Eye (tissue), 1 donor: ENCODE data around the gene RTN4RL2.

Experiments
- DNase-seq: peaks from one replicate; pipeline ENCODE4 v3.0.0-alpha.2; 2015

The RTN4RL2 gene

DNA sequence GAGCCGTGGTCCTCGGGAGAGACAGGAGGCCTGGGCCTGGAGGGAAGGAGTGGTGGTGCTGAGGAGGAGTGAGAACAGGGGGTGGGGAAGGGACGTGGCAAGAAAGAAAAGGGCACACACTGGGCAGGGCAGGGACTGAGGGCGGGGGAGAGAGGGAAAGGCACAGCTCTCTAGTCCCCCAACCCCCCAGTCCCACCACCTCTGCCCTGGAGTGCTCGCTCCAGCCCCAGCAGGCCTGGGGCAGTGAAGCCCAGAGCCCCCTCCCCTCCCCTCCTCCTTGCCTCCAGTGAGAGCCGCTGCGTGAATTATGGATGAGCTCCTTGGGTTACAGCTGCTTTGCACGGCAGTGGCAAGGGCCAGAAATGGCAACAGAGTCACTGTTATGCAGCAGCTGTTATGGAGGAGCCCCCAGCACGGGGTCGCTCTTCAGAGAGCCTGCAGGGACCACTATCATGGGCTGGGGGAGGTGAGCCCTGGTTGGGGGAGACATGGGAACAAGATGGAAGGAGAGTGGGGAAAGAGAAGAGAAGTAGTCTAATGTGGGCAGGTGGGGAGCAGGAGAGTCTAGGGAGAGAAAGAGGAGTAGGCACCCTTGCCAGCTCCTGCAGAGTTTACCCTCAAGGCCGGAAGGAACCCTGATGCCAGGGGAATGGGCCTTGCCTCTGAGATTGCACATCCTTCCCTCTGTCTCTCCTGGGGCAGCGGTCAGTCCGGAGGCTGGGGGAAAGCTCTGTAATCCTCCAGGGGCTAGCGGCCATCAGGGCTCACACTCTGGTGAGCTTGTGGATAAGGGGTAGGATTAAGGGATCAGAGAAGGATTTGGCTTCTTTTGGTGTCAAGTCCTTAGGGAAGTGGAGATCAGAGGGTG lies 3.6 kb downstream of the RTN4RL2 start:
- peak; percentile 88 for DNase-seq

DNA sequence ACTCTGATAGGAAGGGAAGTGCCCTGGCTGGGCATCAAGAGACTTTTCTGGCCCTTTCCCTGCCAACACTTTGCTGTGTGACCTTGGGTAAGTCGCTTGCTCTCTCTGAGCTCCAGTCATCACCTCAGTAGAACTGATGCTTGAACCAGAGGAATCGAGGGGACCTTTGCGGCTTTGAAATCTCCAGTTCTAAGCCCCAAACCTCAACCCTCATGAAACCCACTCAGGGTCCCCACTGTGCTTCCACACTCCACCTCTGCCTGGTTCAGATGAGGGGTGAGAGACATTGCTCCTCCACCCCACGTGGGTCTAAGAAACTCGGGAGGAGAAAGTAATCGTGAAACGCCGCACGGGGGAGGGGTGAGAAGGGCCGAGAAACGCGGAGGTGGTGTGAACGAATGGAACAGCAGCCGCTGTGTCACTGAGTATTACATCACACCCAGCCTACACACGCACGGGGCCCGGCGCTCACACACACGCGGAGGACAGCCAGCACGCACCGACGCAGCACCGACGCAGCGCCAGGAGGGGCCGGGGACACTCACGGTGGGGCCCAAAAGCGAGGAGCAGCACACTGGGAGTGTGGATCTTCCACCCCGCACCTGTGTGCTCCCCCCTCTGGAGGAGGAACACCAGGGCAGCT lies 4.3 kb downstream of the RTN4RL2 start:
- no peak for DNase-seq

DNA sequence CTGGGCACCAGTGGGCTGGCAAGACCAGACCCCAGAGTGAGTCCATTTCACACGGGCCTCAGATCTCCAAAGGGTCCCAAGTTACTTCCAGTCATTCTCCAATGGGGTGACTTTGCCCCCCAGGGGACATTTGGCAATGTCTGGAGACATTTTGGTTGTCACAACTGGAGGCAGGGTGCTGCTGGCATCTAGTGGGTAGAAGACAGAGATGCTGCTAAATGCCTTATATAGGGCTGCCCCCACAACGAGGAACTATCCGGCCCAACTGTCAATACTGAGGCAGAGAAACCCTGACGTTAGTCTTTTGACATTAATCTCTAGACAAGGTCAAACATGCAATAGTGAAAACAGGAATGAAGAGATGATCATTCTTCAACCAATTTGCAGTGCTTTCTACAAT lies 6.4 kb downstream of the RTN4RL2 start:
- no peak for DNase-seq

DNA sequence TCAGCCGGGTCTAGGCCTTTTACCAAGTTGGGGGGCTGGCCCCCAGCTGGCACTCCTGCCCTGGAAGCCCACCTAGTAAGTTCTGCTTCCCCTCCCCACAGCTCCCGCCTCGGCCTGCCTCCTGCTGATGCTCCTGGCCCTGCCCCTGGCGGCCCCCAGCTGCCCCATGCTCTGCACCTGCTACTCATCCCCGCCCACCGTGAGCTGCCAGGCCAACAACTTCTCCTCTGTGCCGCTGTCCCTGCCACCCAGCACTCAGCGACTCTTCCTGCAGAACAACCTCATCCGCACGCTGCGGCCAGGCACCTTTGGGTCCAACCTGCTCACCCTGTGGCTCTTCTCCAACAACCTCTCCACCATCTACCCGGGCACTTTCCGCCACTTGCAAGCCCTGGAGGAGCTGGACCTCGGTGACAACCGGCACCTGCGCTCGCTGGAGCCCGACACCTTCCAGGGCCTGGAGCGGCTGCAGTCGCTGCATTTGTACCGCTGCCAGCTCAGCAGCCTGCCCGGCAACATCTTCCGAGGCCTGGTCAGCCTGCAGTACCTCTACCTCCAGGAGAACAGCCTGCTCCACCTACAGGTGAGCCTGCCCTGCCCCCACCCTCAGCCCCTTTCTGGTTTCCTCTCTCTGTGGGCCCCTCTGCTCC lies 7.3 kb downstream of the RTN4RL2 start:
- DNase-seq: no peak

DNA sequence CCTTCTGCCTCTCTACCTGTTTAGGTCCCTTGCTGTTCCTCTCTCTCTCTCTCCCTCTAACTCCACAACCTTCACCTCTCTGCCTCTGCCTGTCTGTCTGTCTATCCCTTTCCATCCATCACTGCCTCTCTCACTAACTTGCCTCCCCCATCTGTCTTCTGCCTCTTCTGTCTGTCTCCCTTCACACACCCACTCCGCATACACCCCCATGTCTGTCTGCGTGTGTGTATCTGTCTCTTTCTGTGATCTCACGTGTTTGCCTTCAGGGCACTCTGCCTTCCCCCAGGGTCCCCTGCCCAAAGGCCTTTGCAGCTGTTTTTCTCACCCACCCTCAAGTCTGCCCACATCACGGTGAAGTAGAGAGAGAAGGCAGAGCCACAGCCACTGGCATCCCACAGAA lies 7.9 kb downstream of the RTN4RL2 start:
- no peak for DNase-seq

DNA sequence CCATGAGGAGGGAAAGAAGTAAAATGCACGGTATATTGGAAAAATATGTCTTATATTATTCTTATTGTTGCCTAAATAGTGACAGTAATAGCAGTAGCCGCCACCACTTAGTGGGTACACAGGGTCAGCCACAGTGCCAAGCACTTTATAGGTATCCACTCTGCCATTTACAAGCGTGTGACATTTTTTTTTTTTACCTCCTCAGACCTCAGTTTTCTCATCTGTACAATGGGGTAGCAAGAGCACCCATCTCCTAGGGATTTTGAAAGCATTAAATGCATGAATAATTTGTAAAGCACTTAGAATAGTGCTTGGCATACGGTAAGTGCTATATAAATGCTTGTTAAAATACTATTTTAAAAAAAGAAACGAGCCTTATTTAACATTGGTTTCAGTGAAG lies 8.9 kb downstream of the RTN4RL2 start:
- DNase-seq: no peak

DNA sequence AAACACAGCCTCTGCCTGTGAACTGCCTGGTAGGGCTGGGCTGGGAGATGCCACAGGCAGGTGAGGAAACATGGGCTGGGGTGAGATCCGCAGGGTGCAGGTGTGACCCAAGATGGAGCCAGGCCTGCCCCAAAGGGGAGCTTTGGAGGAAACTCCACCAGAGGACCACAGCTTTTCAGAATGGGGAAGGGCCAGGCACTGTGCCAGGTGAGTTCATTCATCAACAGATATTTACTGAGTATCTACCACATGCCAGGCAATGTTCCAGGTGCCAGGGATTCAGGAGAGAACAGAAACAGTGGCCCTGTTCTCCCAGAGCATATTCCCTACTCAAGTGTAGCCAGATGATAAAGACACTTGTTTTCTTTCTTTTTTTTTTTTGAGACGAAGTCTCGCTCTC lies 11.2 kb downstream of the RTN4RL2 start:
- DNase-seq: no peak

DNA sequence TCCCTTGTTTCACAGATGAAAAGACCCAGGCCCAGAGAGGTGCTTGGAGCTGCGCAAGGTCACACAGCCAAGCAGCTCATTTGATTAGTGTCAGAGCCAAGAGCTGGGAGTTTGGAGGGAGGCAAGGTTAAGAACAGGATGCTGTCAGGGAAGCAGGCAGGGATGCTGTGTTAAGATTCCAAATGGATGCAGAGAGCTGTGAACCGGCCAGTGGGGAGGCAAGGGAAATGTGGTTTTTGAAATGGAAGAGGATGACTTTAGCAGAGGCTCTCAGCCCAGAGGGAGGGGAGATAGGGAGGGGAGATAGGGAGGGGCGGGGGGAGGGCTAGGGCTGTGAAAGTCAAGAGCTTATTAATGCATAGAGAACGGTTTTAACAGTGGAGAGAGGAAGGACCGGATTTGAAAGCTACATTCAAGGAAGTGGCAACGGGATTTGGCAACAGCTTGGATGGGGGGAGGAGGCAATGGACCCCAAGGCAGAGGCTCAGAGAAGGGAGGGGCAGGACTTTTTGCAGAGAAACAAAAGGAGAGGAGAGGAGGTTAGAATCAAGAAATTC lies 13.0 kb downstream of the RTN4RL2 start:
- DNase-seq: no peak

DNA sequence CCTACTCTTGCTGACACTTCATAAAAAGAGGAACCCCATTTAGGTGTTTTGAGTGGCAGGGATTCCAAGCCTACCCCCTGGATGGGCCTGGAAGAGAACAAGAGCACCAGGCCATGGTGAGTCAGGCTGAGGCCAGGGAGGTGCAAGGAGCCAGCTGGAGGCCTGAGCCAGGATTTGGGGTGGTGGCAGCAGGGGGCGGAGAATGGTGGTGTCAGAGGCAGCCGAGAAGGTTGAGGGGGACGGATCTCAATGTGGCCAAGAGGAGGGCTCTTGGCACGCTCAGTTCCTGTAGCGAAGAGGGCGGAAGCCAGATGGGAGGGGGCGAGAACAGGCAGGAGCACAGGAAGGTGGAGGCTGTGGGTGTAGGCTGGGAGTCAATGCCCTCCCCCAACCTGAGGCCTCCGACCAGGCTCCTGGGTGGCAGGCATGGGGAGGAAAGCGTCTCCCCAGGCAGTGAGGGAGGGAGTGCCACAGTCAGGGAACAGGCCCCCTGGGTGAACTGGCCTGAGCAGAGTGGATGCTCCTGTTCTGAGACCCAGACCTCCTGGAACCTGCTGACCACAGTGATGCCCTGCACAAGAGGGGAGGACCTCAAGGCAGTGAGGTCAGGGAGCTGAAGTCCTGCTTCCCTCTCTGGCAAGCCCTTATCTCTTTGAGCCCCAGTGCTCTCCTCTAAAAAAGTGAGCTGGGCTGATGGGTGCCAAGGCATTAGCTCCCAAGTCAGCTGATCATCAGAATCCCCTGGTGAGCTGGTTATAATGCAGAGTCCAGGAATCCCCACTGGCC lies 13.9 kb downstream of the RTN4RL2 start:
- no peak for DNase-seq

DNA sequence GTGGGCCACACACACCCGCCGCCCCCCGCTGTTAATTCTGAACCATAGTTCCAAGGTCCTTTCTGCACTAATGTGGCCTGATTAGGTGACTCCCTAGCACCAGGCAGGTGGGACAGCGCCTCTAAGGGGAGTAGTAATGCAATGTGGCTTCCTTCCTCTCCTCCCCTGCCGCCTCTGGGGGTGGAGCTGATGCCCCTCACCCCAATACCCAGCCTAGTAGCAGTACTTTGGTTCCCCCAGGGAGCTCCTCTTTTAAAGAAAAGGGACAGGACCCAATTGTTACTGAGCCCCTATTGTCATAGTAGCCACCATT lies 14.4 kb downstream of the RTN4RL2 start:
- DNase-seq: no peak

DNA sequence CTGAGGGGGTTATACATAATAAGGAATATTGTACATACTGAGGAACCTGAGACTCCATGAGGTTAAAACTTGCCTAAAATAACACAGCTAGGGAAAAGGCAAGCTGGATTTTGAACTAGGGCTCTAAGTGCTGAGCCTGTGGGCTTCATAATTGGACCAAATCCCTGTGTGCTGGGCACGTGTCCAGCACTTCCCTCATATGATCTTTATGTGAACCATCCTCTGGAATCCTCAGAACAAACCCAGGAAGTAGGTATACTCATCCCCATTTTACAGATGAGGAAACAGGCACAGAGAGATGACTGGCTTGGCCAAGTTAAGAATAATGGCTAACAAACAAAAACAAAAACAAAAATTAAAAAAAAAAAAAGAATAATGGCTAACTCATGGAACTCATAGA lies 14.9 kb downstream of the RTN4RL2 start:
- no peak for DNase-seq

DNA sequence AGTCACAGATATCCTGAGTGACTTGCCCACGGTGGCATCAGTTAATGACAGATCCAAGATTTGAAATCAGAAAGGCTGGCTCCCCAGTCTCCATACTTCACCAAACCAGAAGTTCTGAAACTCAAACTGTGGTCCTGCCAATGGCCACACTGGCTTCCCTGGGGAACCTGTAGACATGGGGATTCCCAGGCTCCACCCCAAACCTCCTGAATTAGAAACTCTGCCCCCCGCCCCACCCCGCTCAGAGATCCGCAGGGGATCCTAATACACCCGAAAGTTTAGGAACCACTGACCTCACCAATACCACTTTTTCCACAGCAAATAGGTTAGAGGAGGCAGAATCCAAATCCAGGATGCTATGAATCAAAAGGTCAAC lies 15.3 kb downstream of the RTN4RL2 start:
- DNase-seq: no peak

DNA sequence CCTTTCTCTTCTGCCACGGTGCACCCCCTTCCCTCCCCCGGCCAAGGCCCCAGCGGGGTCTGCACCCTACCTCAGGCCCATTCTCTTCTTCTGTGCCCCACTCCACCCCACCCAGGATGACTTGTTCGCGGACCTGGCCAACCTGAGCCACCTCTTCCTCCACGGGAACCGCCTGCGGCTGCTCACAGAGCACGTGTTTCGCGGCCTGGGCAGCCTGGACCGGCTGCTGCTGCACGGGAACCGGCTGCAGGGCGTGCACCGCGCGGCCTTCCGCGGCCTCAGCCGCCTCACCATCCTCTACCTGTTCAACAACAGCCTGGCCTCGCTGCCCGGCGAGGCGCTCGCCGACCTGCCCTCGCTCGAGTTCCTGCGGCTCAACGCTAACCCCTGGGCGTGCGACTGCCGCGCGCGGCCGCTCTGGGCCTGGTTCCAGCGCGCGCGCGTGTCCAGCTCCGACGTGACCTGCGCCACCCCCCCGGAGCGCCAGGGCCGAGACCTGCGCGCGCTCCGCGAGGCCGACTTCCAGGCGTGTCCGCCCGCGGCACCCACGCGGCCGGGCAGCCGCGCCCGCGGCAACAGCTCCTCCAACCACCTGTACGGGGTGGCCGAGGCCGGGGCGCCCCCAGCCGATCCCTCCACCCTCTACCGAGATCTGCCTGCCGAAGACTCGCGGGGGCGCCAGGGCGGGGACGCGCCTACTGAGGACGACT lies 15.9 kb downstream of the RTN4RL2 start:
- DNase-seq: no peak

DNA sequence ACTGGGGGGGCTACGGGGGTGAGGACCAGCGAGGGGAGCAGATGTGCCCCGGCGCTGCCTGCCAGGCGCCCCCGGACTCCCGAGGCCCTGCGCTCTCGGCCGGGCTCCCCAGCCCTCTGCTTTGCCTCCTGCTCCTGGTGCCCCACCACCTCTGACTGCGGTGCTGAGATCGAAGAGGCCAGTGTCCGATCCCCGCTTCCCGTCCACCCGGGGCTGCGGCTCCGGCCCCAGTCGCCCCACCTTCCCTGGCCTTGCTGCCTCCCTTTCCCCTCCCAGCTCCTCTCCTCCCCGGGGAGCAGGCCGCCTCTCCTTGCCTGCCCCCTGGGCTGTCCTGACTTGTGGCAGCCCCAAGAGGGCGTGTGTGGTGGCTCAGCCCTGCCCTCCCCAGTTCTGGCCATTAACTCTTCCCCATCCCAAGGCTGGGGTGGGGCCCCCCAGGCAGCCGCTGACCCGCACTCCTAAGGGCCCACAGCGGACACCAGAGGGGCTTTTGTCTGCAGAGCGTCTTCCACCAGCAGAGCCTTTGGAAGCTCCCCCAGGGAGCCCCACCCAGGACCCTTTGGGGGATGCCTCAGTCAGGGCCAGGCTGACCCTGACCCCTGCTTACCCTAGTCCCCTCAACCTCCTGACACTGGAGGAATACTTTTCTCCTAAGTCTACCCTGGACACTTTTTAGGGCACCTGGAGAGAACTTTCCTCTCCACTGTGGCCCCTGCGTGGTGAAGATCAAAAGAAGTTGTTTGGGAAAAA lies 16.6 kb downstream of the RTN4RL2 start:
- DNase-seq: peak; percentile 45

DNA sequence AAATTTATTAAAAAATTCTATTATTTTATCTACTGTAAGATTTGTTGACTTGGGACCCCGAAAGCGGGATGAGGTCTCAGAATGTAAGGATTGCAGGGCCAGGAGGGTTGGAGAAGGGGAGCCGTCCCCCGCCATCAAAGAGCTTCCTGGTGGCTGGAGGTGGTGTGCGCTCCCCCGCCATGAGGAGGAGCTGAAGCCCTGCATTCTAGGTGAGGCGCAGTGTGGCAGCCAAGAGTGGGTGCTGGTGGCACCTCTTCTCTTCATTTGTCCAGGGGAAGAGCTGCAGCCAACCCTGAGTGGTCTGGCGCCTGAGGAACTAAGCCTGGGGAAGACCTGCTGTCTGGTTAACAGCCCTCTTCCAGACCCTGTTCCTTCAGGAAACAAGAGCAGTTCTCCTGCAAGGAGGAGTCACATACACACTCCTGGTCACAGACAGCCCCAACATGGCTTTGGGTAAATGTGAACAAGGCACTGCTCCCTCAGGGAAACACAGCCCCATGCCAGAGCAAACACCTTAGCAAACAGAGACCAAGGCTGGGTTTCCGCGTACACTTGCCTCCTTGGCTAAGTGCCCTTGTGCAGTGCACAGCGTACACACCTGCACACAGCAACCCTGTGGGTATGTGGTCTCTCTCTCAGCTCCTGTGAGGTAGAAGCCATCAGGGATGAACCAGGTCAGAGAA lies 17.3 kb downstream of the RTN4RL2 start:
- DNase-seq: no peak

DNA sequence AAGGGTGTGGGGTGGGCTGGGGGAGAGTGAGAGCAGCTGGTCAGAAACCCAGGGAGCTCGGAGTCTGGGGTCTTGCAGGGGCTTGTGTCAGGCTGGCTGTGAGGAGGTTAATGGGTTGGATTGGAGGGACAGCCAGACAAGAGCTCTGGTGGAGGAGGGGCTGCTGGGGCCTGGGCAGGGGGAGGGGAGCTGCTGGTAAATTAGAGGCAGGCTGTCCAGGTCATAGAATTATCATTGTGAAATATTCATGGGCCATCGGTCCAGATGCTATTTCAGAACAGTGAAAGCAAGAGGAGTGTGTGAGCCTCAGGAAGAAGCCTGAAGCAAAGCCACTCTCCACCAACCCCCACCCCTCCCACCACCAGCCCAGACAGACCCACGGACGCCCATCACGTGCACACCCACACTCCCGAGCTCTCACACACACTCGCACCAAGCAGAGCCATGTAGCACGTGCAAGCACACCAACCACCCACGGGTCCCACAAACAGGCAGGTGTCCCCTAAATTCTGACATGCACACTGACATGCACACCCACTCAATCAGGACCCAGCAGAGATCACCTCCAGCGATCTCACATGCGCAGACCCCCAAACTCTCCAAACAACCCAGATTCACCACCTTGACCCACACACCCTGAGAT lies 18.8 kb downstream of the RTN4RL2 start:
- DNase-seq: peak; percentile 73

DNA sequence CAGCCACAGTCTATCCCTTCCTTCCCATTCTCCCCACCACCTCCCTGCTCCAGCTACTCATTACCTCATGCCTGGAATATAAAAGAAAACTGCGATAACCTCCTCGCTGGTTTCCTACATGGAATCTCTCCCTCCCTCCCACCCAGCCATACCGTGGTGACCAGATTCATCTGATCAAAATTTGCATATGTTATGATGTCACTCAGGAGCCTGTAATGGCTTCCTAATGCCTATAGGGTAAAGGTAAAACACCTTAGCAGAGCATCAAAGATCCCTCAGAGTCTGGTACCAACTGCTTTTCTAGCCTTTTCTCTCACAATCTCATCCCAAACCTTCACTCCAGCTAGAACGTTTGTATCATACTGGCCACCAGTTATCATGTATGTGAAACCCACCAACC lies 19.6 kb downstream of the RTN4RL2 start:
- no peak for DNase-seq

DNA sequence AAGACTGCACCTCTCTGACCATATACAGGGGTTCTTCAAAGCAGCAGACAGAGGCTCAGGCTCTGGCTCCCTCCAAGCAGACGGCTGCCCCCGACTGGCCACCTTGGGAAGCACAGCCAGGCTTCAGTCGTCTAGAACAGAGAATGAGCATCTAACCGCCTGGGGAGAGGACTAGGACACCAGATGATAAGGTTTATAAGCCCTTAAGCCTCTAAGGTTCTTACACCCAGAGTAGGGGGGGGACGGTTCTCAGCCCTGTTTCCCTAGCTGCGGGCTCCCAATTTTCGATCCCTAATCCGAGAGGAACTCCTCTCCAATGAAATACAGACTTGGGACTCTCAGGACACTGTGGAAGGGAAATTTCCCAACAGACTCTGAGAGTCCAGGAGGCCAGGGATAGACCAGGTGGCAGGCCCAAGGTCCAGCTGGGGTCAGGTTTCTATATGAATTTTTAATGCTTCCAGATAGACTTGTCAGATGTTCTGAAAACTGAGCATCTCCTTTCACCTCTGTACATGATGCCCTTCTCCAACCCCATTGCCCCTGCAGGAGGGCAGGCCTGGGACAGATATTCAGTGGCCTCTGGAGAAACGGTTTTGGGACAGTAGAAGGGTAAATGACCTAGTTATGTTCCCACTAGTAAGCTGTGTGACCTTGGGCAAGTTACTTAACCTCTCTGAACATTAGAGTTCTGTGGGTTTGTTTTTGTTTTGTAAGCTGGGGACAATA lies 20.2 kb downstream of the RTN4RL2 start:
- DNase-seq: peak; percentile 87

DNA sequence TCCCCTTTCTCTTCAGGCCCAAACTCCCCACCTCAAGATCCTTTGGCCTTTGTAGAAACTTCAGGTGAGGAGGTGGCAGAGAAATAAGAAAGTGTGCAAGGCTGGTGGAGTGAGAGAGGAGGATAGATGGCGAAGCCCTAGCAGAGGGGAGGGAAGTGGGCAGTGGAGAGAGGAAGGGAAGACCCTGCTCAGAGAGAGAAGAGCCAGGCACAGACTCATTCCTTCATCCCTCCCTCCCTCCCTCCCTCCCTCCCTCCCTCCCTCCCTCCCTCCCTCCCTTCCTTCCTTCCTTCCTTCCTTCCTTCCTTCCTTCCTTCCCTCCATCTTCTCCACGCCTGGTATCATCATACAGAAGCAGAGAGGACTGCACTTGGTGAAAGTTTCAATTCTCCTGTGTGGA lies 21.0 kb downstream of the RTN4RL2 start:
- DNase-seq: no peak
